Chondrocyte (in vitro differentiated cells): ENCODE data around the gene MYEF2. TPM values are rescaled to one million over a fixed set of nuclear protein-coding genes. Genes with fewer than 3 reads are reported as not detected.

ENCODE experiments used
- DNase-seq: peaks from one replicate; pipeline ENCODE4 v3.0.0; 2021; ENCODE audit warnings: mixed read lengths, low spot score
- H3K27ac Mint-ChIP-seq: one replicate; pipeline ENCODE4 v1.8.0; 2021; ENCODE audit warnings: mild to moderate bottlenecking, moderate library complexity, mixed read lengths; ENCODE audit not compliant: unreplicated experiment
- H3K27me3 Mint-ChIP-seq: 2 replicates; pipeline ENCODE4 v1.8.0; 2021; ENCODE audit warnings: low read depth, mixed read lengths
- H3K36me3 Mint-ChIP-seq: 2 replicates; pipeline ENCODE4 v1.8.0; 2021; ENCODE audit warnings: low read depth, mixed read lengths
- H3K4me1 Mint-ChIP-seq: 2 replicates; pipeline ENCODE4 v1.8.0; 2021; ENCODE audit warnings: low read depth, mild to moderate bottlenecking, mixed read lengths
- H3K4me3 Mint-ChIP-seq: one replicate; pipeline ENCODE4 v1.8.0; 2021; ENCODE audit warnings: mild to moderate bottlenecking, moderate library complexity, mixed read lengths; ENCODE audit not compliant: unreplicated experiment
- H3K9me3 Mint-ChIP-seq: 2 replicates; pipeline ENCODE4 v1.8.0; 2021; ENCODE audit warnings: low read depth, mixed read lengths
- CTCF ChIP-seq: fragments of 200-600 bp; sonication (generic); IDR thresholded peaks from 2 replicates; pipeline ENCODE4 v1.5.0; 2021; ENCODE audit warnings: antibody characterized with exemption, mild to moderate bottlenecking, moderate library complexity
- total RNA-seq: library from RNA; stranded (reverse); gene quantifications from 3 replicates; pipeline ENCODE4 v1.2.1, GENCODE V29; 2021

MYEF2 gene
- total RNA-seq, 1 donor from 2014 or later: 22.6 TPM

GRCh38 chr15:48096355-48096786 lies 81.7 kb downstream of the MYEF2 start:
- no peaks in the 10 kb centered on the region for H3K9me3 Mint-ChIP-seq
- H3K27me3 Mint-ChIP-seq: peaks cover 3% of the 10 kb centered on the region
- H3K27ac Mint-ChIP-seq: no peak overlapping the region
- no peak for DNase-seq
- no peak overlapping the region for H3K4me3 Mint-ChIP-seq
- no peaks in the 10 kb centered on the region for H3K36me3 Mint-ChIP-seq
- peaks cover 6% of the 10 kb centered on the region for H3K4me1 Mint-ChIP-seq
- no peak for TF ChIP-seq CTCF

- Mint-ChIP-seq H3K9me3 (no peaks in the 10 kb centered on the region), H3K4me3 (no peak overlapping the region), H3K36me3 (no peaks in the 10 kb centered on the region), H3K27me3 (peaks cover 14% of the 10 kb centered on the region), H3K27ac (no peak overlapping the region), H3K4me1 (peaks cover 7% of the 10 kb centered on the region)
- TF ChIP-seq CTCF: no peak
- DNase-seq: no peak
These were observed 86.6 kb downstream of the MYEF2 start for GRCh38 chr15:48091522-48091921.

- H3K9me3 Mint-ChIP-seq: no peaks in the 10 kb centered on the region
These were observed 87.4 kb downstream of the MYEF2 start for GRCh38 chr15:48090666-48091065.

GRCh38 chr15:48090115-48090514 lies 88.0 kb downstream of the MYEF2 start:
- no peak for TF ChIP-seq CTCF
- H3K27ac Mint-ChIP-seq: no peak overlapping the region
- no peaks in the 10 kb centered on the region for H3K36me3 Mint-ChIP-seq
- H3K4me1 Mint-ChIP-seq: peaks cover 9% of the 10 kb centered on the region
- H3K4me3 Mint-ChIP-seq: no peak overlapping the region
- peaks cover 14% of the 10 kb centered on the region for H3K27me3 Mint-ChIP-seq
- H3K9me3 Mint-ChIP-seq: no peaks in the 10 kb centered on the region
- DNase-seq: no peak

More at GRCh38 chr15:48090666-48091065, 87.4 kb downstream of the MYEF2 start:
- no peak for TF ChIP-seq CTCF
- Mint-ChIP-seq H3K27ac (no peak overlapping the region), H3K27me3 (peaks cover 14% of the 10 kb centered on the region), H3K36me3 (no peaks in the 10 kb centered on the region), H3K4me3 (no peak overlapping the region), H3K4me1 (peaks cover 9% of the 10 kb centered on the region)
- no peak for DNase-seq

- no peak for TF ChIP-seq CTCF
- Mint-ChIP-seq H3K27ac (no peak overlapping the region), H3K9me3 (no peaks in the 10 kb centered on the region), H3K36me3 (no peaks in the 10 kb centered on the region), H3K27me3 (peaks cover 14% of the 10 kb centered on the region), H3K4me3 (no peak overlapping the region), H3K4me1 (peaks cover 9% of the 10 kb centered on the region)
- no peak for DNase-seq
These were observed 88.4 kb downstream of the MYEF2 start for GRCh38 chr15:48089702-48090101.
